HG03378 (cell line): ENCODE results near the gene DHRS13.
A peak's percentile ranks its signal among the peaks of the same experiment; 100 is the strongest.
"Not testable (repeated sequence)": the region's sequence is repeated elsewhere in the genome, so short reads cannot be mapped to it uniquely, and the experiment has no call there.

Source experiments
- ATAC-seq: cut with Tn5 transposase; IDR thresholded peaks from one replicate; pipeline ENCODE4 v1.9.1; 2021; ENCODE audit warnings: mild to moderate bottlenecking, moderate library complexity; ENCODE audit not compliant: unreplicated experiment

DHRS13 gene

DNA sequence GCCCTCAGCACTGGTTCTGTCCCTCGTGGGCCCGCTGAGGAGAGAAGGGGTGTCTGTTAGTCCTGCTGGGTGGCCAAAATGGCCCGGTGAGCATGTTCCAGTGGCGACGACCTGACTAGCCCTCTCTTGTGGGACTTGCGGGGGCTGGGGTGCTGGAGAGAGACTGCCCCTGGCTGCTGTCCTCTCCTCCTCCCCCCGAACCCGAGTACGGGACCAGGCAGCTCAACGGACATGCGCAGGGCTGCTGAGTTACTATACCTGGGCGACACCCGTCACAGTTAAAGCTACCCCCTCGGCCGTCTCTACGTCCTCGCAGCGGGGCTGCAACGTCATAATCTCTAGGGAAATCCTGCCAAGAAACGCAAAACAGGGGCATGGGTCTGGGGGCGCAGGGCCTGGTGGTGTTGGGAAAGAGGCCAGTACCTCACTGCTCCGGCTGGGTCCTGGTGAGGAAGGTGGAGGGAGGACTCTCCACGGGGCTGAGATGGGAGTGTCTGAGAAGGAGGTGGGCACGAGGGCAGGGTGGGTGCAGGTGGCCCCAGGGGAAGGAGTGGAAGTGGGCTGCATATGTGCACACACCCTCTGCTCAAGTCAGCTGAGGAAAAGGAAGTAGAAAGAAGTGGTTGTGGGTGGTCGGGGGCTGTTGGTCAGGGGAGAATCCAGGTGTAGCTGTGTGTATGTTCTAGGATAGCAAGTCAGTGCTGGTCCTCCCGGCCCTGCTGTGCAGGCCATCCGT is 18.7 kb downstream of the DHRS13 start:
- ATAC-seq: no peak

DNA sequence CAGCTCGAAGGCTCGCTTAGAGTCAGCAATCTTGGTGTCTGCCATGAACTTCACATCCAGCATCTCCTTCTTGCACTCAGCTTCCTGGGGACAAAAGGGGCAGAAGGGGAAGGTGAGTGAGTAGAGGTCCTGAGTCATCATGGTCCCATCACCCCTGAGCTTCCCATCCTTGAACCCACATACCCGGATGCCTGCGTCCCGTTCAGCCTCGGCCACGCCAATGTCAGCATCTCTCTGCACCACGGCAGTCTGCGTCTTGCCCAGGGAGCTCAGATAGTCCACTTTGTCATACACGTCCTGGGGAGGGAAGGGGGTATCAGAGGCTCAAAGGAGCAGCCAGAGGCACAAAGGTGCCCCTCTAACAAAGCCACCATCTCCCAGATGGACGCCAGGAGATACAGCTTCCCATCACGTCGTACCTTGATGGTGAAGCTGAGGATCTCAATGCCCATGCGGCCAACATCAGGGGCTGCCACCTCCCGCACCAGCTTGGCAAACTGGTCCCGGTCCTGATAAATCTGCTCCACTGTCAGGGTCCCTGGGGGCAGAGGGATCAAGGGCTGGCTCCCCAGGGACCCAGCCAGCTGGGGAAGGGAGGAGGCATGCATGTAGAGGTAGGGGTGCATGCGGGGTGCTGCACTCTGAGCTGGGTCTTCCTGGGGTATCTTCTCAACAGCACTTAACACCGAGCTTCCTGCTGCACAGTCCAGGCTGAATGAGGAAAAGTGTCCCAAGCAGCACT is 20.6 kb downstream of the DHRS13 start:
- ATAC-seq: no peak

DNA sequence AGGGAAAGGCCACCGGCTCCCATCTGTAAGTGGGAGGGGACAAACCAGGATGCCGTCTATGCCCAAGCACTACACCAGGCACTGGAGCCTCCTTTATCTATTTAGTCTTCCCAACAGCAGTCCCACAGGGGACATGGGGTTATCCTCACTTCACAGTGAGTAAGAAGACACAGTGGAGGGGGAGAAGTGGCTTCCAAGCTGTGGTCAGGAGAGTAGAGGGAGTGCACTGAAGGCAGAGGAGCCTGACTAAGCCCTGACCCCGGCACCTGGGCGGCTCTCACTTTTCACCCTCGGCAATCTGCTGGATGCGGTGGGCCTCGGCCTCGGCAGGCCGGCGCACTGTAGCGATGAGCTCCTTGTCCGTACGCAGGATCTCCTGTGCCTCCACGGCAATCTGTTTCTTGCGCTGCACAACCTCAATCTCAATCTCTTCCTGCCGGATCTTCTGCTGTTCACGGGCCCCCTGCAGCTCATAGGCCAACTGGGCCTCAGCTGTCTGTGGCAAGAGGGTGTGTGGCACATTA is 21.3 kb downstream of the DHRS13 start:
- ATAC-seq: no peak

DNA sequence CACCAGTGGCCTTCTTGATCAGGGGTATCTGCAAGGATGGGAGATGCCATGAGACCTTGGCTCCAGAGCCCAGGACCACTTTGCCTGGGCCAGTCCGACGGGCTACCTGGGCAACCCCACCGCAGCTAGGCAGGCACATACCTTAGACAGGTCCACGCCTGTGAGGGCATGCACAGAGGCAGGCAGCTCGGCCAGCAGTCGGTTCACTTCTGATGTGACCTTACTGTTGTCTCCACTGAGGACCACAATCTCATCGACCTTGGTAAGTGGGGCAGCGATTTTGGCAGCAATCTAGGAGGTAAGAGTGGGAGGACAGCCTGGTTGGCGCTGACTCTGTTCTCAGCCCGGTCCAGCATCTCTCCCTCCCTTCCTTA is 22.3 kb downstream of the DHRS13 start:
- no peak for ATAC-seq

DNA sequence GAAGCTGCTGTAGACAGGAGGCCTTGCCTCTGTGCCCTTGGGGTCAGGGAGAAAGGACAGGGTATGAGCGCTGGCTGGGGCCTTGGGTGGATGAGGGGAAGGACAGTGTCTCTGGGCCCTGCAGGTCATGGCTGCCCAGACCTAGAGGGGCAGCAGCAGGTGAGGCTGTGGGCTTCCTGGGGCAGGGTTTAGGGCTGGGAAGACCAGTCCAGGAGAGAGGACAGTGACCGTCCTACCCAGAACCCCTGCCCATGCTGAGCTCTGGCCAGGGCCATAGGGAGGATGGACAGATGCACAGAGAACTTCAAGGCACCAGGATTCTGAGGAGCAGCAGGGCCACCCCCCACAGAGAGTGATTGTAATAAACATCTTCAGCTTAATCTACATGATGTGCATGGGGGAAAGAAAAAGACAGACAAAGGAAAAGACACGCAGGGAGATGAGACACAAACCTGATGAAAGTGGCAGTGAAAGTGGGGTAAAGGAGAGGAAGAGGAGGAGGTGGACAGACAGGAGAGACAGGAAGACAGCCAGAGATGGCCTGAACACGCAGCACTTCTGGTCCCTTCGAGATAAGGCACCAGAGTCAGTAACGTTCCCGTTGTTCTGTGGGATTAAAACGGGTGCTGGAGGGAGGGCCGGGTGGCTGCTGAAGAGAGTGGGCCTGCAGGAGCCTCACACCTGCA is 22.9 kb downstream of the DHRS13 start:
- no peak for ATAC-seq

DNA sequence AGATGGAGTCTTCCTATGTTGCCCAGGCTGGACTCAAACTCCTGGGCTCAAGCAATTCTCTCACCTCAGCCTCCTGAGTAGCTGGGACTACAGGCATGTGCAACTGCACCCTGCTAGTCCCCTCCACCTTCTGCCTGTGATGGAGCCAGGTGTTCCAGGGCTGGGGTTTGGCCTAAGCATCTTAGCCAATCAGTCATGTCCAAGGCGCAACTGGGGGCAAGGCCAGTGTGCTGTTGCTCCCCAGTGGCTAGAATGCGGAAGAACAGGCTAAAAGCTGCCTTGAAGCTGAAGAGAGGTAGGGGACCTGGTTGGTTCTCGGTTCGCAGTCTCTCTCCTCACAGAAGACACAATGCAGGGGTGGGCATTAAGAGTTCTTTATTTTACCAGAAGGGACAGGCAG is 23.9 kb downstream of the DHRS13 start:
- ATAC-seq: no peak

DNA sequence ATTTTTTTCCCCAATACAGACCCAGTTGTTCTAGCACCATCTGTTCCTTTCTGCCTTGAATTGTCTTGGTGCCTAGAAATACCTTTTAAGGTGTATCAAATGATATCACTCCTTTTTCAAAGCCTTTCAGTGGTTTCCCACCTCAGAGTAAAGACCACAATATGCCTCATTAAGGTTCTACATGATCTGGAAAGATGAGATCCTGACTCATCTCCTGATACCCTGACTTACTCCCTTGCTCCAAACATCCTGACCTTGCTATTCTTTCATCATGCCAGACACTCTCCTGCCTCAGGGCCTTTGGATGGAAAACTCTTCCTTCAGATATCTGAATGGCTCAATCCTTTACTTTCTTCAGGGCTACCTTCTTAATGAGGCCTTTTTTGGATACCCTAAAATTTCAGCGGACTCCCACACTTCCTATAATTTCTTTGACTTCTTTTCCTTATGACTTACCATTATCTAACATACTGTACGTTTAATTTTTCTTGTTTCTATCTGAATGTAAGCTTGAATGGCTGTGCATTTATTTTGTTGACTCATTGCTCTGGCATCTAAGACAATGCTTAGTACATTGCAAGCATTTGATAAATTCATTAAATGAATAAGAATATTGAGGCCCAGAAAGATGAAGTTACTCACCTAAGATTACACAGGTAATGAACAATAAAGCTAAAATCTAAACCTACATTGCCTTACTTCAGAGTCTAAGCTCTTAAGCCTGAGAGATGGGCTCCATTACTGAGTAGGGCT is 24.5 kb downstream of the DHRS13 start:
- no peak for ATAC-seq

DNA sequence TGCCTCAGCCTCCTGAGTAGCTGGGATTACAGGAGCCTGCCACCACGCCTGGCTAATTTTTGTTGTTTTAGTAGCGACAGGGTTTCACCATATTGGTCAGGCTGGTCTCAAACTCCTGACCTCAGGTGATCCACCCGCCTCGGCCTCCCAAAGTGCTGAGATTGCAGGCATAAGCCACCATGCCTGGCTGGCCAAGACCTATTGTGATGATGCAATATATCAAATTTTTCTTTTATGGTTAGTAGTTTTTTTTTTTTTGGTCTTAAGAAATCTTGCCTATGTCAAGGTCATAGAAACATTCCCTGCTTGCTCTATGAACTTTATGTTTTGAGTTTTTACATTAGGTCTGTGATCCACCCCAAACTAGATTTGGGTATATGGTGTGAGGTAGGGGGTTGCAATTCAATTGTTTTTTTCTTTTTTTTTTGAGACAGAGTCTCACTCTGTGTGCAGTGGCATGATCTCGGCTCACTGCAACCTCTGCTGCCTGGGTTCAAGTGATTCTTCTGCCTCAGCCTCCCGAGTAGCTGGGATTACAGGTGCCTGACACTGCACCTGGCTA is 25.6 kb downstream of the DHRS13 start:
- ATAC-seq: not testable (repeated sequence)

DNA sequence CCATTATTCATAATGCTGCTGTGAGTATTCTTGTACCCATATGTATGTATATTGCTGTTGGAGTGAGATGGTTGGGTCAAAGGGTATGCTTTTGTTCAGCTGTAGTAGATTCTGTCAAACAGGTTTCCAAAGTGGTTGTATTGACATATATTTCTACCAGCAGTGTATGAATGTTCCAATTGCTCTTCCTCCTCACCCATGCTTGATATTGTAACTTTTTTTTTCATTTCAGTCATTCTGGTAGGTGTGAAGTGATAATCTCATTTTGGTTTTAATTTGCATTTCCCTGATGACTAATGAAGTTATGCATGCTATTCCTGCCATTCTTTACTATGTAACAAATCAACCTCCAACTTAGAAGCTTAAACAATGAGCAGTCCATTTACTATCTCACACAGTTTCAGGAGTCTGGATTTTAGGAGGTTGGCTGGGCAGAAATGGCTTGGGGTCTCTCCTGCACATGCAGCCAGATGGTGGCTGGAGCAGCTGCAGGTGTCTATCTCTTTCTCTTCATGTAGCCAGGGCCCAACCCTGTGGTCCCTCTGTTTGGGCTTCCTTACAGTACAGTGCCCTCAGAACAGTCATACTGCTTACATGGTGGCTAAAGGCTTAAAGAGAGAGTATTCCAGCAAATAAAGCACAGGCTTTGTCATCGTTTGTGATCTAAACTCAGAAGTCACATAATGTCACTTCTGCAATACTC is 26.9 kb downstream of the DHRS13 start:
- no peak for ATAC-seq

DNA sequence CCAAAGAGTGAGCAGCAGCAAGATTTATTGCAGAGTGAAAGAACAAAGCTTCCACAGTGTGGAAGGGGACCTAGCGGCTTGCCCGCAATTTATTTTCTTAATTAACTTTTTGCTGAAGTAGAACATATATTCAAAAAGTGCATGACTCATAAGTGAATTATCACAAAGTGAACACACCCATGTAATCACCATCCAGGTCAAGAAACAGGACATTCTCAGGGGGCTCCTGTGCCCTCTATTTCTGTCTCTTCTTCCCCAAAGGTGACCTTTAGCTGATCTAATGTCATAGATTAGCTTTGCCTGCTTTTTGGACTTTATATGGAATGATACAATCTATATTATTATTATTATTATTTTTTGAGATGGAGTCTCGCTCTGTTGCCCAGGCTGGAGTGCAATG is 28.1 kb downstream of the DHRS13 start:
- no peak for ATAC-seq

DNA sequence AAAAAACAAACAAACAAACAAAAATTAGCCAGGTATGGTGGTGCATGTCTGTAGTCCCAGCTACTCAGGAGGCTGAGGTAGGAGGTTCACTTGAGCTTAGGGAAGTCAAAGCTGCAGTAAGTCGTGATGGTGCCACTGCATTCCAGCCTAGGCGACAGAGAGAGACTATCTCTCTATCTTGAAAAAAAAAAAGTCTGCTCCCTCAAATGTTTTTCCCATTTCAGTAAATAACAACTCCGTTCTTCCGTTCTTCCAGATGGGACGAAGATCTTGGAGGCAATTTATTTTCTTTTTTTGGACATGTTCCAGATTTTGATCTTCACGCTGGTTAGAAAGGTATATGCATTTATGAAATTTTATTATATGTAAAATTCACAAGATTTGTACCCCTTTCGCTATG is 29.0 kb downstream of the DHRS13 start:
- no peak for ATAC-seq

DNA sequence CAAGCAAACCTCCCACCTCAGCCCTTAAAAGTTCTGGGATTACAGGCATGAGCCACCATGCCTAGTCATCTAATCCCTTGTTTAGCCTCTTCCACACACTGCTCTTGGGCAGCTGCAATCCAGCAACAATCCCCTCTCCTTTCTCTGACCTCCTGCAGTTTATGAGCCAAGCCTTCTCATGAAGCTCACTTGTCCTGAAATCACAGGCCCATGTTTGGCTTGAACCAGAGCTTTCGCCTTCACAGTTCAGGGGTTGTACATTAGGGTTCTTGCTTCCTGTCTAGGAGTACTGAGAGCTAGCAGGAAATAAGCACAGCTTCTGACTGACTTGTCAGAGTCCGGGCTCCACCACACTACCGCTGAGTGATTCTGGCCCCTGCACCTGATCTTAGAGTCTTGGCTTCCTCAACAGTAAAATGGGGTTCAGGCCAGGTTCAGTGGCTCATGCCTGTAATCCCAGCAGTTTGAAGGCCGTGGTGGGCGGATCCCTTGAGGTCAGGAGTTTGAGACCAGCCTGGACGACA is 31.8 kb downstream of the DHRS13 start:
- peak; percentile 84 for ATAC-seq

DNA sequence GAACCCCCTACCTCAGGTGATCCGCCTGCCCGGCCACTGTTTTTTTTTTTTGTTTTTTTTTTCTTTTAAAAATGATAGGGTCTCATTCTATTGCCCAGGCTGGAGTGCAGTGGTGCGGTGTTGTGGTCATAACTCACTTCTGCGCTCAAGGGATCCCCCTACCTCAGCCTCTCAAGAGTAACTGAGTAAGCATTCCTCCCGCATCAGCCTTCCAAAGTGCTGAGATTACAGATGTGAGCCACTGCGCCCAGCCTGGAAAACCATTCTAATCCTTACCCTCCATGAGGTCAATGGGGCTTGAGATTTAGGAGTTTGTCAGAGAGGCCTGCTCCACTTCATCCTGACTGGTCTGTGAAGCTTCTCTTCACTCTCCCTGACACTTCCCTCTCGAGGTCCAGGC is 35.6 kb downstream of the DHRS13 start:
- ATAC-seq: no peak

DNA sequence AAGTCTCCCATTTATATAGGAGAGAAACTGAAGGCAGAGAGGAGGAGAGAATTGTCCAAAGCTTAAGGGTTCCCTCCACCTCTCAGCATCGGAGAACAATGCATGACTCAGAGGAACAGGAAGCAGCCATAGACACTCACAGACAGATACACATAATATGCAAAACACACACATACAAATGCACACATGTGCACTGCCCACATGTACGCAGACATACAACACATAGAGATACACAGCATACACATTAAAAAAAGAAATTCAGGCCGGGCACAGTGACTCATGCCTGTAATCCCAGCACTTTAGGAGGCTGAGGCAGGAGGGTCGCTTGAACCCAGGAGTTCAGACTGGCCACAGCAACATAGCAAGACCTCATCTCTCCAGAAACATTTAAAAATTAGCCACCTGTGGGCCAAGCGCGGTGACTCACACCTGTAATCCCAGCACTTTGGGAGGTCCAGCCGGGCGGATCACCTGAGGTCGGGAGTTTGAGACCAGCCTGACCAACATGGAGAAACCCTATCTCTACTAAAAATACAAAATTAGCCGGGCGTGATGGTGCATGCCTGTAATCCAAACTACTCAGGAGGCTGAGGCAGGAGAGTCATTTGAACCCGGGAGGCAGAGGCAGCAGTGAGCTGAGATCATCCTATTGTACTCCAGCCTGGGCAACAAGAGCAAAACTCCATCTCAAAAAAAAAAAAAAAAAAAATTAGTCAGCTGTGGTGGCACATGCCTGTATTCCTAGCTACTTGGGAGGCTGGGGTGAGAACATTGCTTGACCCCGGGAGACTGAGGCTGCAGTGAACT is 36.7 kb downstream of the DHRS13 start:
- no peak for ATAC-seq

DNA sequence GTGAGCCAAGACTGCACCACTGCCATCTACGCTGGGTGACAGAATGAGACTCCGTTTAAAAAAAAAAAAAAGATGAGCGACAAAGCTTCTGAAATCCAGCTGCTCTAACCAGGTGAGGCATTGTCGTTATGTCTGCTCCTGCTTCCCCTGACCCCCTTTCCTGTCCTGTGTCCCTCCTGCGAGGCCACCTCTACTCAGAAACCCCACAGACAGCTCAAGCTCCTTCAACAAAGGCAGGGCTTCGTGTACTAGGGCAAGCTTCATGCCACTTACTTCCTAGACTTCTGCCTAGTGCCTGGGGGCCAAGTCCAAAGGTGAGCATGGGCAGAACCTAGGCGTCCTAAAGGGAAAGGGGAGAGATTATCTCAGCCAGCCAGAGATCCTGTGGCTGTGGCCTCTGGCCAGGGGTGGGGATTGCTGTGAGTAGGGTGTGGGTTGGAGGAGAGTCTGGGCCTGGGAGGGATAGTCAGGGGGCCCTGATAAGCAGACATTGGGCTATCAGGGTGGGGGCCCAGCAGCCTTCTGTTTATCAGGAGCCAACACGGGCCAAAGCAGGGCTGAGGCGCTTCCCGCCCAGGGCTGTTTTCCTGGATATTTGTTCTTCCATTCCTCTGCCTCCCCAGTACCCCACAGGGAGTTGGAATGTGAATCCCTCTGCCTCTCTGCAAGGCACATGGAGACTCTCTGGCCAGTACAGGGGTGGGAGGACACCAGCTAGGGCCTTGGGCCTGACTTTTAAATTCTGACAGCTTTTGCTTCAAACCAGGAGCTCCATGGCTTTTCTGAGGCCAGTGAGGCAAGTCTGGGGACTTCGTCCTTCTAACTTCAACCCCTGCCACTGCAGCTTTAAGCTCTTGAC is 37.7 kb downstream of the DHRS13 start:
- ATAC-seq: no peak

DNA sequence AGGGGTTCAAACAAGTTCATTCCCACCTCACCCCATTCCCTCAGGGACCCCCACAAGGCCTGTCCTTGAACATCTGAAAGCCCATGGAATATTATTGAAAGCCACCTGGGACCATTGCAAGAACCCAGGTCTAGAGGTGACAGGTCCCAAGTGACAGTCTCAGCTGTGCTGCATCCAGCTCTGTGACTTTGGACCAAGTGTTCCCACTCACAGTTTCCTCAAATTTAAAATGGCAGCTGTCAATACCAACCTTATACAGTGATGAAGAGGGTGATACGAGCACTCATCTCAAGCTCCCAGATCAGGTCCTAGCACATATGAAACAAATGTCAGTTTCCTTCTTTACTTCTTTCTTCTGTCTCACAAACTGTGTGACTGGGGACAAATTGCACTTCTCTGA is 38.9 kb downstream of the DHRS13 start:
- no peak for ATAC-seq

DNA sequence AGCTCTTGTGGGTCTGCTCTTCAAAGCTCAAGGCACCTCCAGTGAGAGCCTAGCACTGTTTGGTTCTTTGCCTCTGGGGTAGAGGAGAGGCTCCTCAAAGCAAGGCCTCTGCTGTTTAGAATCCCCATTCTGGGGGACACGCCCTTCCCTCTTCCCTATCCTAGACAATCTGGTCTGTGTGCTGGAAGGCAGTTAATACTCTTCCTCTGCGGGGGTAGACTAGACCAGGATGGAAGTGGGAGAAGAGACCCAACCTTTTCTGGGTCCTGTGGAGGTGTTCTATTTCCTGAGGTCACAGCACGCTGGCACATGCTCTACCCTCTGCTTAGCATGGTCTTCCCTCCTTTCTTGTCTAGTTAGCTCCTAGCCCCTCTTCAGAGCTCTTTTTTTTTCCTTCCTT is 40.3 kb downstream of the DHRS13 start:
- ATAC-seq: no peak
